Activated CD8-positive, alpha-beta memory T cell treated with anti-CD3 and anti-CD28 coated beads for 48 hours (primary cell): Measurements from ENCODE around the gene ZFP92.

Experiments
- DNase-seq, 3 experiments: peaks; one replicate each; pipeline ENCODE4 v3.0.0-alpha.2; 2020; ENCODE audit warnings: low read depth in 2 of 3, low spot score in 2 of 3

ZFP92 gene

GRCh38 chrX:153454901-153455550 lies 43.8 kb downstream of the ZFP92 start:
- DNase-seq: no peak

GRCh38 chrX:153455571-153455970 lies 44.3 kb downstream of the ZFP92 start:
- no peak for DNase-seq

GRCh38 chrX:153456161-153456560 lies 44.9 kb downstream of the ZFP92 start:
- DNase-seq: no peak

- DNase-seq: no peak
Measured at GRCh38 chrX:153456704-153457103, 45.4 kb downstream of the ZFP92 start.

- no peak for DNase-seq
Measured at GRCh38 chrX:153457136-153457825, 46.0 kb downstream of the ZFP92 start.

GRCh38 chrX:153457827-153458466 lies 46.7 kb downstream of the ZFP92 start:
- DNase-seq: no peak

- DNase-seq: no peak
Measured at GRCh38 chrX:153458476-153458875, 47.2 kb downstream of the ZFP92 start.

- no peak for DNase-seq
Measured at GRCh38 chrX:153459986-153460385, 48.7 kb downstream of the ZFP92 start.

GRCh38 chrX:153460826-153461225 lies 49.6 kb downstream of the ZFP92 start:
- DNase-seq: no peak
